ENCODE data around the gene ITIH5. TPM values are rescaled to one million over a fixed set of nuclear protein-coding genes. Genes with fewer than 3 reads are reported as not detected.

ITIH5 gene
- total RNA-seq, 5 donors from 2014 or later (not counting 1 experiment from before 2014, with no cell fraction given), result 0.13 to 0.22 TPM; not detected in 3

DNA sequence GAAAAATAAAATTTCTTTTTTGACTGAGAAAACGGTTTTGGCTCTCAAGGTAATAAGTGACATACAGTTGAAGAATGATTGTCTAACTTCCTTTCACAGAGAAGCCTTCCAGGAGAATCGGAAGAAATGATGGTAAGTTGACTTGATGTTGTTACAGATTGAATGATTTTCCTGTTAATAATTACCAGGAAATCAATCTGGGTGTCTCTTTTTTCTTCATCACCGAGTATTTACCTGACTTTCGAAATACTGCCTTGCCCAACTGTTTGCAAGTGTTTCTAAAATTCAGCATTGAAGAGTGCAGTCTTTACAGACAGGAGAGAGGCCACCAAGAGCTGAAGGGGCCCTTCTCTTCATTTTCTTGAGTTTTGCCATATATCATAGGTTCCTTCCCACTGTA lies 40.3 kb upstream of the ITIH5 start:
- H3K27me3 Mint-ChIP-seq, result peaks cover 25 to 32% of the 10 kb centered on the region in 2 donors
- H3K4me3 Mint-ChIP-seq, result no peak overlapping the region
- no peak overlapping the region for H3K27ac ChIP-seq (ENCODE audit: low read length)
- H3K36me3 Mint-ChIP-seq, result no peaks in the 10 kb centered on the region
- DNase-seq, result no peak
- ATAC-seq (replicated peaks in 1 of 4), result no peak
- H3K27me3 ChIP-seq (replicated peaks in 1 of 2; ENCODE audit: control insufficient read depth in 2 of 2, extremely low read depth in 1 of 2, insufficient read depth in 2 of 2, low read length in 1 of 2), result peaks cover 0 to 14% of the 10 kb centered on the region in 2 experiments
- CTCF ChIA-PET, result no interaction called here
- no peaks in the 10 kb centered on the region for H3K36me3 ChIP-seq (ENCODE audit: control insufficient read depth in 2 of 2, extremely low read depth in 1 of 2, insufficient read depth in 1 of 2, low read length in 1 of 2)
- H3K4me3 ChIP-seq (ENCODE audit: control insufficient read depth in 1 of 2, extremely low read depth in 1 of 2, low read length in 1 of 2), result no peak overlapping the region
- H3K9me3 Mint-ChIP-seq, result no peaks in the 10 kb centered on the region
- H3K27ac Mint-ChIP-seq, result no peak overlapping the region
- no peaks in the 10 kb centered on the region for H3K9me3 ChIP-seq
- no peaks in the 10 kb centered on the region for H3K4me1 ChIP-seq (ENCODE audit: control insufficient read depth in 1 of 2, extremely low read depth in 1 of 2, insufficient read depth in 2 of 2, low read length in 2 of 2)
- no peaks in the 10 kb centered on the region for H3K4me1 Mint-ChIP-seq
- POLR2A ChIA-PET, result no interaction called here
- 100% methylated on average over 2 of the region's 4 CpGs for WGBS (ENCODE audit: insufficient coverage)

DNA sequence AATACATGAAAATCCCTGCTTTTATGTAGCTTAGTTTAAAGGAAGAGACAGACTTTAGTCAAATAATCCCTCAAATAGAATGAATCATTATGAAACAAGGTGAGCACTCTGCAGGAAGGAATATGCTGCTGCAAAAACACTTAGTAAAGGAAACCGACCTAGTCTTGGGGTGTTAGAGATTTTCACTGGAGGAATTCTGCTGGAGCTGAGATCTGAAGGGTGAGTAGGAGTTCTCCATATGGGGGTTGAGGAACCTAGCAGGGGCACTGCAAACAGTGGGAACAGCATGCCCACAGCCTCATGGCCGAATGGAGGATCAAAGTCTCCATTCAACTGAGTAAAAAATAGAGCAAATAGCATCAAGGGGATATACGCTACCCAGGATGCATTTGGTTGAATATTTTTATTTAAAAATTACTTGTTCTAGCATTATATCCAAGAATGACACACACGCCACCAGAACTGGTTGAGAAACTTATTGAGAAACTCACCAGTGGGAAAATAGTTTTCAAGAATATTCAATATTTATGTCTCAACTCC lies 39.8 kb upstream of the ITIH5 start:
- ATAC-seq (replicated peaks in 1 of 4) (no peak), DNase-seq (no peak)
- ChIA-PET POLR2A (no interaction called here), CTCF (no interaction called here)
- no peak overlapping the region for H3K27ac ChIP-seq (ENCODE audit: low read length)
- Mint-ChIP-seq H3K27ac (no peak overlapping the region), H3K4me1 (no peaks in the 10 kb centered on the region), H3K36me3 (no peaks in the 10 kb centered on the region), H3K9me3 (no peaks in the 10 kb centered on the region), H3K27me3 (peaks cover 25 to 32% of the 10 kb centered on the region in 2 donors), H3K4me3 (no peak overlapping the region)
- H3K36me3 ChIP-seq (ENCODE audit: control insufficient read depth in 2 of 2, extremely low read depth in 1 of 2, insufficient read depth in 1 of 2, low read length in 1 of 2), result no peaks in the 10 kb centered on the region
- no peaks in the 10 kb centered on the region for H3K9me3 ChIP-seq
- WGBS (ENCODE audit: insufficient coverage), result 56% methylated on average over 1 of the region's 4 CpGs
- H3K27me3 ChIP-seq (replicated peaks in 1 of 2; ENCODE audit: control insufficient read depth in 2 of 2, extremely low read depth in 1 of 2, insufficient read depth in 2 of 2, low read length in 1 of 2), result peaks cover 0 to 19% of the 10 kb centered on the region in 2 experiments
- no peak overlapping the region for H3K4me3 ChIP-seq (ENCODE audit: control insufficient read depth in 1 of 2, extremely low read depth in 1 of 2, low read length in 1 of 2)
- H3K4me1 ChIP-seq (ENCODE audit: control insufficient read depth in 1 of 2, extremely low read depth in 1 of 2, insufficient read depth in 2 of 2, low read length in 2 of 2), result no peaks in the 10 kb centered on the region

DNA sequence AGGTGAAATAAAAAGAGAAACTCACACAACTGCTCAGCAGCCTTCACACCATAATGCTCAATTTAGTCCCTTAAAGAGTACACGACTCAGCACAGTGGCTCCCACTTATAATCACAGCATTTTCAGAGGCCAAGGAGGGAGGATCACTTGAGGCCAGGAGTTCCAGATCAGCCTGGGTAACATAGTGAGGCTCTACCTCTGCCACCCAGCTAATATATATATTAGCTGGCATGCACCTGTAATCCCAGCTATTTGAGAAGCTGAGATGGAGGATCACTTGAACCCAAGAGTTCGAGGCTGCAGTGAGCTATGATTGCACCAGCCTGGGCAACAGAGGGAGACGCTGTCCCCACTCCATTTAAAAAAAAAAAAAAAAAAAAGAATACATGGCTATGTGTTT lies 38.6 kb upstream of the ITIH5 start:
- Mint-ChIP-seq H3K27me3 (peaks cover 27 to 34% of the 10 kb centered on the region in 2 donors), H3K9me3 (no peaks in the 10 kb centered on the region), H3K27ac (no peak overlapping the region), H3K36me3 (no peaks in the 10 kb centered on the region), H3K4me1 (no peaks in the 10 kb centered on the region), H3K4me3 (no peak overlapping the region)
- H3K27ac ChIP-seq (ENCODE audit: low read length), result no peak overlapping the region
- no peak overlapping the region for H3K4me3 ChIP-seq (ENCODE audit: control insufficient read depth in 1 of 2, extremely low read depth in 1 of 2, low read length in 1 of 2)
- peaks cover 0 to 22% of the 10 kb centered on the region in 2 experiments for H3K27me3 ChIP-seq (replicated peaks in 1 of 2; ENCODE audit: control insufficient read depth in 2 of 2, extremely low read depth in 1 of 2, insufficient read depth in 2 of 2, low read length in 1 of 2)
- no peaks in the 10 kb centered on the region for H3K4me1 ChIP-seq (ENCODE audit: control insufficient read depth in 1 of 2, extremely low read depth in 1 of 2, insufficient read depth in 2 of 2, low read length in 2 of 2)
- DNase-seq (no peak), ATAC-seq (replicated peaks in 1 of 4) (no peak)
- POLR2A ChIA-PET, result interaction anchor here in 1 of 2 donors (0.6 kb wide), 1 partner anchor 370 kb away, joined by 6 read pairs; no protein-coding TSS in a partner anchor
- no peaks in the 10 kb centered on the region for H3K36me3 ChIP-seq (ENCODE audit: control insufficient read depth in 2 of 2, extremely low read depth in 1 of 2, insufficient read depth in 1 of 2, low read length in 1 of 2)
- WGBS (ENCODE audit: insufficient coverage), result no CpG with 5 or more reads among the region's 3 CpGs
- no peaks in the 10 kb centered on the region for H3K9me3 ChIP-seq
- CTCF ChIA-PET, result no interaction called here

DNA sequence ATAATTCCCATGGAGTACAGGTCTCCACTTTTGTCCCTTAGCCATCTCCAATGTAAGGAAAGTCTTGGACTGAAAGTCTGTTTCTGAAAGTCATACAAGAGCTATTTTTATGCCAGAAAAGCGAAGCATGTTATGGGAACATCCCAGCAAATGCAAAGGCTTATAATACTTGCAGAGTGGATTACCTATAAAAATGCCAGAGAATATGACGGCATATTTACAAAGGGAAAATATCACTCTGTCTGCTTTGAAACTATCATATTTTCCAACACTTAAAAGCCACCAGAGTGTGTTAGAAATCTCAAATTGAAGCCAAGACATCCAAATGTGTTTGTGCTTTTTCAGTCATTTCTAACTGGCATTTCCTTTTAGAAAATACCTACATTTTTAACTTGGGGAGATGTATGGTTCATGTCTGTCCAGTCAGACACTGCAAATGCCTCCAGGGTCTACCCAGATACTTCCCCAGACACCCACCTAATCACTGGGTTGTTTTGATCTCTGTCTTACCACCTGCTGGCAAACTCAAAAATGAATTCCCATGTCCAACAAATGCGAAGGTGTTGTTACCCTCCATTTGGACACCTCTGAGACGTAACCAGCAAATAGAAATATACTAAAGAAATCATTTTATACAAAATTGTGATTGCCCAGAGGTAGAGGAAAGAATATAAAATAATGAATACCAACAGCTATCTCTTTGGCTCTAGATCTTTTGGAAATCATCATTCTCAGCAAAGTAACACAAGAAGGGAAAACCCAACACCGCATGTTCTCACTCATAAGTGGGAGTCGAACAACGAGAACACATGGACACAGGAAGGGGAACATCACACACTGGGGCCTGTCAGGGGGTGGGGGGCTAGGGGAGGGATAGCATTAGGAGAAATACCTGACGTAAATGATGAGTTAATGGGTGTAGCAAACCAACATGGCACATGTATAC lies 37.6 kb upstream of the ITIH5 start:
- ChIA-PET CTCF (interaction anchor here in 1 of 2 donors (1.8 kb wide), 1 partner anchor 179 kb away, joined by 4 read pairs; no protein-coding TSS in a partner anchor), POLR2A (no interaction called here)
- no peak overlapping the region for H3K27ac ChIP-seq (ENCODE audit: low read length)
- DNase-seq (no peak), ATAC-seq (replicated peaks in 1 of 4) (no peak)
- WGBS (ENCODE audit: insufficient coverage), result 90% methylated on average over 2 of the region's 8 CpGs
- H3K27ac Mint-ChIP-seq, result no peak overlapping the region
- no peaks in the 10 kb centered on the region for H3K4me1 ChIP-seq (ENCODE audit: control insufficient read depth in 1 of 2, extremely low read depth in 1 of 2, insufficient read depth in 2 of 2, low read length in 2 of 2)
- no peaks in the 10 kb centered on the region for H3K36me3 ChIP-seq (ENCODE audit: control insufficient read depth in 2 of 2, extremely low read depth in 1 of 2, insufficient read depth in 1 of 2, low read length in 1 of 2)
- peaks cover 0 to 22% of the 10 kb centered on the region in 2 experiments for H3K27me3 ChIP-seq (replicated peaks in 1 of 2; ENCODE audit: control insufficient read depth in 2 of 2, extremely low read depth in 1 of 2, insufficient read depth in 2 of 2, low read length in 1 of 2)
- H3K9me3 Mint-ChIP-seq, result no peaks in the 10 kb centered on the region
- no peak overlapping the region for H3K4me3 ChIP-seq (ENCODE audit: control insufficient read depth in 1 of 2, extremely low read depth in 1 of 2, low read length in 1 of 2)
- peaks cover 34 to 43% of the 10 kb centered on the region in 2 donors for H3K27me3 Mint-ChIP-seq
- H3K4me1 Mint-ChIP-seq, result no peaks in the 10 kb centered on the region
- H3K4me3 Mint-ChIP-seq, result no peak overlapping the region
- H3K9me3 ChIP-seq, result no peaks in the 10 kb centered on the region
- no peaks in the 10 kb centered on the region for H3K36me3 Mint-ChIP-seq

DNA sequence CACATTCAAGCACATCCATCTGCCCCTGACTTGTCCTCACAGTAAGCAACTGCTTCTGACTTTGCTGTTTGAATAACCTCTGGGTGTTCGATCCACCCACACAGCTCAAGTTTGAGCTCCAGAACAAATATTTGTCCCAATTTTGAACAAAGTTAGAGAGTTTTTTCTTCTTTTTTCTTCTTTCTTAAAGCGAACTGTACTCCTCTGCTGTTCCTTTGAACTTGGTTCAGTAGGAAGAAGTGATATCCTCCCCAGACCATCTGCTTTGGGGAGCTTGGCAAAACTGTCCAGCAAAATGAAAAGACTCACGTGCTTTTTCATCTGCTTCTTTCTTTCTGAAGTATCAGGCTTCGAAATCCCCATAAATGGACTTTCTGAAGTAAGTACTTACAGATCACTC lies 36.4 kb upstream of the ITIH5 start, which contains the start of gene ITIH2:
TSS of gene ITIH2 (plus strand) at position 177 of the 400 bp plus-strand sequence. CDS start at position 296, 119 bp downstream.
- Mint-ChIP-seq H3K36me3 (no peaks in the 10 kb centered on the region), H3K4me1 (no peaks in the 10 kb centered on the region), H3K27me3 (peaks cover 38 to 47% of the 10 kb centered on the region in 2 donors), H3K4me3 (no peak within 1 kb of the TSS), H3K27ac (no peak within 1 kb of the TSS), H3K9me3 (no peaks in the 10 kb centered on the region)
- ATAC-seq (replicated peaks in 1 of 4), result no peak
- peaks cover 0 to 27% of the 10 kb centered on the region in 2 experiments for H3K27me3 ChIP-seq (replicated peaks in 1 of 2; ENCODE audit: control insufficient read depth in 2 of 2, extremely low read depth in 1 of 2, insufficient read depth in 2 of 2, low read length in 1 of 2)
- H3K9me3 ChIP-seq, result no peaks in the 10 kb centered on the region
- no peaks in the 10 kb centered on the region for H3K4me1 ChIP-seq (ENCODE audit: control insufficient read depth in 1 of 2, extremely low read depth in 1 of 2, insufficient read depth in 2 of 2, low read length in 2 of 2)
- DNase-seq, result no peak
- H3K27ac ChIP-seq (ENCODE audit: low read length), result no peak within 1 kb of the TSS
- WGBS (ENCODE audit: insufficient coverage), result no CpG with 5 or more reads among the region's 4 CpGs
- H3K4me3 ChIP-seq (ENCODE audit: control insufficient read depth in 1 of 2, extremely low read depth in 1 of 2, low read length in 1 of 2), result no peak within 1 kb of the TSS
- ChIA-PET CTCF (interaction anchor here in 1 of 2 donors (0.6 to 1.8 kb wide), 2 partner anchors 10 to 178 kb away, joined by 3 to 4 read pairs; no protein-coding TSS in a partner anchor), POLR2A (no interaction called here)
- no peaks in the 10 kb centered on the region for H3K36me3 ChIP-seq (ENCODE audit: control insufficient read depth in 2 of 2, extremely low read depth in 1 of 2, insufficient read depth in 1 of 2, low read length in 1 of 2)

DNA sequence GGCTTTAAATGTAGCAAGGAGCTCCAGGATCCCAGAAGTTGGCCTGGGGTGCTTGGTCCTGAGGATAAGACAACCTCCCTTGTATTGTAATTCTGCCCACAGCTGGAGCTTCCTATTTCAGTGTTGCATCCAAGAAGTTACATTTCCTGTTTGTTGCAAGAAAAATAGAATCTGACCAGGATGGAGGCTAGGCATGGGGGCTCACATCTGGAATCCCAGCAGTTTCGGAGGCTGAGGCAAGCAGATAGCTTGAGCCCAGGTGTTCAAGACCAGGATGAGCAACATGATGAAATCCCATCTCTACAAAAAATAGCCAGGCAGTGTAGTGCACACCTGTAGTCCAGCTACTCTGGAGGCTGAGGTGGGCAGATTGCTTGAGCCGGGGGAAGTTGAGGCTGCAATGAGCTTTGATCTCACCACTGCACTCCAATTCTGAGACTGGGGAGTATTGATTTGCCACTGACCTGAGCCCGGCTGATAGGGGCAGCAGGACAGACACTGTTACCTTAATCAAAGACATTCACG lies 35.6 kb upstream of the ITIH5 start:
- Mint-ChIP-seq H3K27me3 (peaks cover 38 to 43% of the 10 kb centered on the region in 2 donors), H3K36me3 (no peaks in the 10 kb centered on the region), H3K4me1 (no peaks in the 10 kb centered on the region), H3K27ac (no peak overlapping the region), H3K9me3 (no peaks in the 10 kb centered on the region), H3K4me3 (no peak overlapping the region)
- ATAC-seq (replicated peaks in 1 of 4), result no peak
- H3K27me3 ChIP-seq (replicated peaks in 1 of 2; ENCODE audit: control insufficient read depth in 2 of 2, extremely low read depth in 1 of 2, insufficient read depth in 2 of 2, low read length in 1 of 2), result peaks cover 0 to 29% of the 10 kb centered on the region in 2 experiments
- H3K4me1 ChIP-seq (ENCODE audit: control insufficient read depth in 1 of 2, extremely low read depth in 1 of 2, insufficient read depth in 2 of 2, low read length in 2 of 2), result no peaks in the 10 kb centered on the region
- CTCF ChIA-PET, result interaction anchor here in 1 of 2 donors (1.1 kb wide), 1 partner anchor 181 kb away, joined by 3 read pairs; no protein-coding TSS in a partner anchor
- 82% methylated on average over 2 of the region's 4 CpGs for WGBS (ENCODE audit: insufficient coverage)
- no peak overlapping the region for H3K27ac ChIP-seq (ENCODE audit: low read length)
- POLR2A ChIA-PET, result no interaction called here
- H3K4me3 ChIP-seq (ENCODE audit: control insufficient read depth in 1 of 2, extremely low read depth in 1 of 2, low read length in 1 of 2), result no peak overlapping the region
- DNase-seq, result no peak
- H3K36me3 ChIP-seq (ENCODE audit: control insufficient read depth in 2 of 2, extremely low read depth in 1 of 2, insufficient read depth in 1 of 2, low read length in 1 of 2), result no peaks in the 10 kb centered on the region
- H3K9me3 ChIP-seq, result no peaks in the 10 kb centered on the region
